Endothelial cell of umbilical vein (primary cell): Measurements from ENCODE around the gene TTC33. TPM values are rescaled to one million over a fixed set of nuclear protein-coding genes. Genes with fewer than 3 reads are reported as not detected.

Experiments used
- BruUV-seq: library from RNA; stranded (reverse); fragments of 400-500 nt; replicated peaks from 2 replicates; lab custom pipeline; 2021; lab: Mats Ljungman, UMichigan
- CTCF ChIA-PET: fragments of 300-600, 350-600 bp; sonication (Branson Sonifier 250); formaldehyde crosslinking; loops from one replicate; lab custom pipeline; 2021; ENCODE audit warnings: antibody characterized with exemption, inconsistent platforms; lab: Charles Lee
- POLR2A ChIA-PET: fragments of 300-600, 350-600 bp; sonication (Branson Sonifier 250); formaldehyde crosslinking; loops from one replicate; lab custom pipeline; 2021; ENCODE audit warnings: antibody characterized with exemption, inconsistent platforms; lab: Charles Lee
- DNase-seq: peaks from one replicate; pipeline ENCODE4 v3.0.0-alpha.2; 2011; ENCODE audit warnings: low read depth, low spot score
- FAIRE-seq: peaks from 2 replicates; lab custom pipeline; 2011; peaks lifted over from hg19 to GRCh38; lab: Jason Lieb, UNC
- H2AFZ ChIP-seq: 2 replicates; pipeline ENCODE4 v1.6.0; 2012; ENCODE audit warnings: low read depth, low read length, control low read depth, inconsistent platforms
- H3K27ac ChIP-seq: 2 replicates; pipeline ENCODE4 v1.5.1; 2011; ENCODE audit warnings: low read depth, mild to moderate bottlenecking, control low read depth, low read length, moderate library complexity; ENCODE audit not compliant: insufficient read depth
- H3K27me3 ChIP-seq, 2 experiments: 2 replicates each; pipeline versions ENCODE4 v1.6.0 to v1.6.1; 2011; ENCODE audit warnings: low read length in 2 of 2, mixed read lengths in 1 of 2; ENCODE audit not compliant: control insufficient read depth in 2 of 2, insufficient read depth in 2 of 2
- H3K36me3 ChIP-seq, 2 experiments: 2 replicates in 1 of 2; 3 replicates in 1 of 2; pipeline ENCODE4 v1.5.1; 2011; ENCODE audit warnings: low read length in 2 of 2, mild to moderate bottlenecking in 1 of 2, moderate library complexity in 1 of 2; ENCODE audit not compliant: control insufficient read depth in 2 of 2, insufficient read depth in 2 of 2; ENCODE audit errors: extremely low read depth in 1 of 2
- H3K4me1 ChIP-seq: 3 replicates; pipeline ENCODE4 v1.5.1; 2011; ENCODE audit warnings: mild to moderate bottlenecking, low read length; ENCODE audit not compliant: control insufficient read depth, insufficient read depth; ENCODE audit errors: extremely low read depth
- H3K4me2 ChIP-seq: 2 replicates; pipeline ENCODE4 v1.6.1; 2011; ENCODE audit warnings: low read length, control low read depth, mixed read lengths; ENCODE audit not compliant: insufficient read depth
- H3K4me3 ChIP-seq, 3 experiments: fragments of 200-600 bp in 1 of 3; sonication (generic), shearing (Covaris generic) in 1 of 3; replicated peaks in 1 of 3; 2 replicates each; pipeline ENCODE4 v1.5.1; 2011 to 2016; ENCODE audit warnings: control low read depth in 3 of 3, low read length in 3 of 3, mild to moderate bottlenecking in 2 of 3, inconsistent platforms in 1 of 3, low read depth in 1 of 3, moderate library complexity in 1 of 3; ENCODE audit not compliant: insufficient read depth in 1 of 3
- H3K79me2 ChIP-seq: 2 replicates; pipeline ENCODE4 v1.6.0; 2012; ENCODE audit warnings: low read length, inconsistent platforms; ENCODE audit not compliant: control insufficient read depth, insufficient read depth
- H3K9ac ChIP-seq: replicated peaks from 2 replicates; pipeline ENCODE3; 2011; ENCODE audit warnings: low read length, control low read depth; ENCODE audit not compliant: insufficient read depth; ENCODE audit errors: extremely low read depth
- H3K9me1 ChIP-seq: replicated peaks from 3 replicates; pipeline ENCODE4 v1.6.0; 2011; ENCODE audit warnings: mild to moderate bottlenecking, low read length; ENCODE audit not compliant: control insufficient read depth, insufficient read depth; ENCODE audit errors: extremely low read depth
- H3K9me3 ChIP-seq: replicated peaks from 2 replicates; pipeline ENCODE4 v1.5.1; 2012; ENCODE audit warnings: low read length, inconsistent platforms; ENCODE audit not compliant: control insufficient read depth, insufficient read depth
- H4K20me1 ChIP-seq: replicated peaks from 2 replicates; pipeline ENCODE3; 2011; ENCODE audit warnings: mild to moderate bottlenecking, low read length; ENCODE audit not compliant: control insufficient read depth, insufficient read depth; ENCODE audit errors: extremely low read depth
- EZH2 ChIP-seq: IDR thresholded peaks from 2 replicates; pipeline ENCODE4 v1.6.1; 2012; ENCODE audit warnings: borderline replicate concordance, low read depth, mild to moderate bottlenecking, moderate library complexity, low read length, inconsistent platforms; ENCODE audit not compliant: severe bottlenecking
- FOS ChIP-seq: IDR thresholded peaks from 2 replicates; pipeline ENCODE4 v1.6.1; 2011; ENCODE audit warnings: mild to moderate bottlenecking, low read length, moderate library complexity, borderline replicate concordance; ENCODE audit not compliant: insufficient read depth
- GATA2 ChIP-seq: IDR thresholded peaks from 2 replicates; pipeline ENCODE4 v1.7.0; 2011; ENCODE audit warnings: low read depth, mild to moderate bottlenecking, moderate library complexity, mixed read lengths, low read length; ENCODE audit not compliant: insufficient read length, insufficient read depth
- JUN ChIP-seq: IDR thresholded peaks from 2 replicates; pipeline ENCODE4 v1.6.1; 2011; ENCODE audit warnings: borderline replicate concordance, low read depth; ENCODE audit not compliant: insufficient read length, insufficient read depth
- MAX ChIP-seq: IDR thresholded peaks from 2 replicates; pipeline ENCODE4 v1.6.1; 2011; ENCODE audit not compliant: insufficient read depth, insufficient read length
- dilution Hi-C: fragments of 300-500 bp; cut with MboI; formaldehyde crosslinking; loops from one replicate; pipeline ENCODE4 v1.15.0; 2019; ENCODE audit warnings: low sequenced_read_pairs; ENCODE audit not compliant: extremely low pct_ligation_motif_present
- intact Hi-C: fragments of 100-400 bp; cut with micrococcal nuclease; formaldehyde crosslinking; loops from one replicate; pipeline ENCODE4 v1.10.0; 2022
- polyA plus RNA-seq, 4 experiments: library from polyadenylated mRNA; depleted of rRNA in 3 of 4; stranded (reverse) in 3 of 4; unstranded in 1 of 4; fragments of >200 nt; gene quantifications; 2 replicates each; pipeline versions ENCODE4 v1.2.1 to v1.2.3, GENCODE V29; 2011 to 2012; ENCODE audit warnings: missing spikeins in 1 of 4
- total RNA-seq: library from RNA; stranded (reverse); gene quantifications from 2 replicates; pipeline ENCODE4 v1.2.3, GENCODE V29; 2021
- TF ChIP-seq, protein P1 (sequence below), 2 donors: IDR thresholded peaks; 1 replicate in 1 of 2; 2 replicates in 1 of 2; pipeline ENCODE4 v1.5.1; 2011; ENCODE audit warnings: low read length in 2 of 2, mild to moderate bottlenecking in 2 of 2, moderate library complexity in 2 of 2, control low read depth in 1 of 2, inconsistent platforms in 1 of 2, low read depth in 1 of 2; ENCODE audit not compliant: insufficient read depth in 1 of 2; ENCODE audit errors: extremely low read depth in 1 of 2

Gene TTC33
- total and polyA plus RNA-seq, 2 donors (not counting 3 experiments of a cell fraction or from before 2014, with no cell fraction given): 2.2 to 11.7 TPM

- Histone ChIP-seq H4K20me1 (no peaks in the 10 kb centered on the region), H3K4me1 (peaks cover 58% of the 10 kb centered on the region), H3K9me3 (no peaks in the 10 kb centered on the region), H3K27me3 (no peaks in the 10 kb centered on the region), H3K4me3 (peak overlapping the region in 2 of 3 experiments; percentile 86 to 98), H3K4me2 (peak overlapping the region; percentile 99), H3K9ac (peak overlapping the region; percentile 92), H3K79me2 (peaks cover 98% of the 10 kb centered on the region), H2AFZ (no peak overlapping the region), H3K9me1 (no peaks in the 10 kb centered on the region), H3K27ac (peak overlapping the region; percentile 36), H3K36me3 (peaks cover 0 to 10% of the 10 kb centered on the region in 2 experiments)
- no TSS peak for BruUV-seq
- intact Hi-C loops: loop anchor here (5.0 kb wide), 1 partner anchor 1083 kb away; no protein-coding TSS in a partner anchor
- peak; percentile 37 for DNase-seq
- dilution Hi-C loops: no loop called here
- no peak for FAIRE-seq
- TF ChIP-seq JUN: no peak
- TF ChIP-seq, protein P1, sequence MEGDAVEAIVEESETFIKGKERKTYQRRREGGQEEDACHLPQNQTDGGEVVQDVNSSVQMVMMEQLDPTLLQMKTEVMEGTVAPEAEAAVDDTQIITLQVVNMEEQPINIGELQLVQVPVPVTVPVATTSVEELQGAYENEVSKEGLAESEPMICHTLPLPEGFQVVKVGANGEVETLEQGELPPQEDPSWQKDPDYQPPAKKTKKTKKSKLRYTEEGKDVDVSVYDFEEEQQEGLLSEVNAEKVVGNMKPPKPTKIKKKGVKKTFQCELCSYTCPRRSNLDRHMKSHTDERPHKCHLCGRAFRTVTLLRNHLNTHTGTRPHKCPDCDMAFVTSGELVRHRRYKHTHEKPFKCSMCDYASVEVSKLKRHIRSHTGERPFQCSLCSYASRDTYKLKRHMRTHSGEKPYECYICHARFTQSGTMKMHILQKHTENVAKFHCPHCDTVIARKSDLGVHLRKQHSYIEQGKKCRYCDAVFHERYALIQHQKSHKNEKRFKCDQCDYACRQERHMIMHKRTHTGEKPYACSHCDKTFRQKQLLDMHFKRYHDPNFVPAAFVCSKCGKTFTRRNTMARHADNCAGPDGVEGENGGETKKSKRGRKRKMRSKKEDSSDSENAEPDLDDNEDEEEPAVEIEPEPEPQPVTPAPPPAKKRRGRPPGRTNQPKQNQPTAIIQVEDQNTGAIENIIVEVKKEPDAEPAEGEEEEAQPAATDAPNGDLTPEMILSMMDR (IDR thresholded peaks at IDR 0.05; ENCODE audit: extremely low read depth in 1 of 2, insufficient read depth in 1 of 2, low read depth in 1 of 2, low read length in 2 of 2): no peak
- TF ChIP-seq EZH2: no peak
- no peak for TF ChIP-seq MAX
- no peak for TF ChIP-seq FOS
- no peak for TF ChIP-seq GATA2
- ChIA-PET POLR2A (no interaction called here), CTCF (interaction anchor here (0.8 to 8.5 kb wide), 11 partner anchors 8 to 1104 kb away, joined by 3 to 93 read pairs (median 4); no protein-coding TSS in a partner anchor)
Observed at GRCh38 chr5:40685193-40685592, 70.6 kb downstream of the TTC33 start.
